SIG-M5 treated with dmso at 0.1 percent for 504 hours (cell line): ENCODE measurements around the gene USP22.

Source experiments
- DNase-seq: peaks from one replicate; lab custom pipeline; 2025; ENCODE audit not compliant: unreplicated experiment; lab: John Stamatoyannopoulos, UW

USP22 gene

GRCh38 chr17:20960871-20961270 is 81.9 kb downstream of the USP22 start:
- no peak for DNase-seq

GRCh38 chr17:20955427-20956323 is 87.1 kb downstream of the USP22 start:
- DNase-seq = no peak

GRCh38 chr17:20954794-20955193 is 88.0 kb downstream of the USP22 start:
- DNase-seq = no peak

- no peak for DNase-seq
These were observed 90.6 kb downstream of the USP22 start for GRCh38 chr17:20952183-20952582.
